ENCODE data around the gene DNAJB9. TPM values are rescaled to one million over a fixed set of nuclear protein-coding genes. Genes with fewer than 3 reads are reported as not detected.

DNAJB9 gene
- total RNA-seq, 6 donors from 2014 or later, result 5.2 to 54.1 (median 29.0) TPM

DNA sequence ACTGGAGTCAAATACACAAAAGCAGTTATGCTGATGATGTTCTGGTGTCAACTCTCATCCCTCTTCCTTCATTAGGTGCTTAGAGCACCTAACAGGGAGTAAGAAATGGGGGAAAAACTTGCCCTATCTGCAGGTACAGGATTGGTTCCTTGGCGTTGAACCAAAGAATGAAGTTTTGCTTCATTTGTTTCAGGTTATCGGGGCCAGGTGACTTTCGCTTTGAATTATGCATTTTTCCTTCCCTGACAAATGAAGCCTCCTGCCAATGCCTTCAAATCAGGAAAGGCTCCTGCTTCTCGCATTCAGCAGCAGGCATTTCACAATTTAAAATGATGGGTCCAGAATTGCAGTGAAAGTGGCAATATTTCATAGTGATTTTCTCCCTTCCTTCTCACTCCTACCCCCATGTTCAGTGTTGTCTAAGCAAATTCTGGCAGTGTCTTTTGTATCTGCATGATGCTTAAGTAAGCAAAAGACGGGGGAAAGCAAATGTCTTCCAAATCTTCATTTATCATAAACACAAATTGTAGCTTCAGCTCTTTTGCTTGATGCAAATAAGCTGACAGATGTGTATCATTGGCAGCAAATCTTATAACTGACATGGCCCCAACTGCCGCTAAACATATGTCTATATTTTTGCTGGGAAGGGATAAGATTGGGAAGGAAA lies 29.4 kb downstream of the DNAJB9 start:
- no peak overlapping the region for H3K27ac ChIP-seq
- no peaks in the 10 kb centered on the region for H3K9me3 ChIP-seq
- WGBS, 2 donors, result 73 to 82% methylated on average over 6 of the region's 6 CpGs
- ATAC-seq (ENCODE audit: low FRiP score in 2 of 2) (no peak), DNase-seq (no peak)
- H3K36me3 ChIP-seq, result no peaks in the 10 kb centered on the region
- H3K4me3 ChIP-seq, result no peak overlapping the region
- H3K4me1 ChIP-seq, result no peaks in the 10 kb centered on the region
- no peak for TF ChIP-seq EP300 (IDR thresholded peaks at IDR 0.05)
- TF ChIP-seq POLR2AphosphoS5 (IDR thresholded peaks at IDR 0.05), result no peak
- no peak for TF ChIP-seq CTCF (IDR thresholded peaks at IDR 0.05)
- no peak for TF ChIP-seq POLR2A (IDR thresholded peaks at IDR 0.05)
- no peaks in the 10 kb centered on the region for H3K27me3 ChIP-seq

DNA sequence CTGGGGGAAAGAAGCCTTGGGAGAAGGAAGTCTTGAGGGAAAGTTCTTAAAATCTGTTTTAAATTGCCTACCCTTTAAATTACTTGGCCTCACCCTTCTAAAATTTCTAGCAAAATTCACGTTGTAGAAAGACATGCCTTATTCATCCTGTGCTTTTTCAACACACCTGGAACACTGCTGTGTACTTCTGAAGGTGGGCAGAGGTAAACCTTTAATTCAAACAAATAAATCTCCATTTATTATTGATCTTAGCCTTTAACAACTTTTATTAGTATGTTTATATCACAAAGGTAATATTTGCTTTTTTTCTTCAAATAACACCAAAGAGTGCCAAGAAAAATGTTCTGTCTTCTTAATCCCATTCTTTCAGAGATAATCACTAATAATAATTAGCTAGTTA lies 30.7 kb downstream of the DNAJB9 start:
- Histone ChIP-seq H3K27ac (no peak overlapping the region), H3K36me3 (no peaks in the 10 kb centered on the region), H3K9me3 (no peaks in the 10 kb centered on the region), H3K4me1 (no peaks in the 10 kb centered on the region), H3K4me3 (no peak overlapping the region), H3K27me3 (no peaks in the 10 kb centered on the region)
- 64 to 81% methylated on average over 1 of the region's 1 CpG for WGBS, 2 donors
- ATAC-seq (ENCODE audit: low FRiP score in 2 of 2) (no peak), DNase-seq (no peak)
- TF ChIP-seq POLR2A (IDR thresholded peaks at IDR 0.05) (no peak), CTCF (IDR thresholded peaks at IDR 0.05) (no peak), EP300 (IDR thresholded peaks at IDR 0.05) (no peak), POLR2AphosphoS5 (IDR thresholded peaks at IDR 0.05) (no peak)

GRCh38 chr7:108603656-108604306 lies 34.1 kb downstream of the DNAJB9 start:
- TF ChIP-seq EP300 (IDR thresholded peaks at IDR 0.05), result no peak
- no peak for TF ChIP-seq POLR2A (IDR thresholded peaks at IDR 0.05)
- no peak for TF ChIP-seq CTCF (IDR thresholded peaks at IDR 0.05)
- no peak for TF ChIP-seq POLR2AphosphoS5 (IDR thresholded peaks at IDR 0.05)
- 72 to 79% methylated on average over 8 of the region's 8 CpGs for WGBS, 2 donors
- H3K36me3 ChIP-seq, result no peaks in the 10 kb centered on the region
- no peak for DNase-seq
- no peak overlapping the region for H3K27ac ChIP-seq
- no peak overlapping the region for H3K4me3 ChIP-seq
- H3K4me1 ChIP-seq, result no peaks in the 10 kb centered on the region
- no peak for ATAC-seq (ENCODE audit: low FRiP score in 2 of 2)
- no peaks in the 10 kb centered on the region for H3K27me3 ChIP-seq
- H3K9me3 ChIP-seq, result no peaks in the 10 kb centered on the region

GRCh38 chr7:108604307-108605077 lies 34.8 kb downstream of the DNAJB9 start:
- no peak for DNase-seq
- Histone ChIP-seq H3K27ac (no peak overlapping the region), H3K4me3 (no peak overlapping the region), H3K27me3 (no peaks in the 10 kb centered on the region), H3K36me3 (no peaks in the 10 kb centered on the region), H3K4me1 (no peaks in the 10 kb centered on the region), H3K9me3 (no peaks in the 10 kb centered on the region)
- TF ChIP-seq CTCF (IDR thresholded peaks at IDR 0.05) (no peak), EP300 (IDR thresholded peaks at IDR 0.05) (no peak), POLR2A (IDR thresholded peaks at IDR 0.05) (no peak), POLR2AphosphoS5 (IDR thresholded peaks at IDR 0.05) (no peak)
- 84 to 91% methylated on average over 11 of the region's 11 CpGs for WGBS, 2 donors
- no peak for ATAC-seq (ENCODE audit: low FRiP score in 2 of 2)

Measured in upper lobe of left lung (tissue), 6 donors.